Activated T-cell treated with anti-CD3 and anti-CD28 coated beads, Interleukin-2, amount 50 U/mL, for 72 hours (primary cell): ENCODE measurements around the gene KANSL1L. TPM values are rescaled to one million over a fixed set of nuclear protein-coding genes. Genes with fewer than 3 reads are reported as not detected.

Source experiments
- ATAC-seq, 2 donors: fragments of 150-1000 bp; cut with Tn5 transposase; replicated peaks in 1 of 2; 2 replicates each; pipeline ENCODE4 v1.10.0; 2021; ENCODE audit warnings: moderate library complexity in 2 of 2, mild to moderate bottlenecking in 1 of 2
- DNase-seq, 2 donors: peaks; one replicate each; pipeline ENCODE4 v3.0.0; 2021 to 2022; ENCODE audit warnings: mixed read lengths in 1 of 2
- H3K27ac Mint-ChIP-seq: one replicate; pipeline ENCODE4 v1.8.0; 2022; ENCODE audit warnings: mild to moderate bottlenecking, moderate library complexity, mixed read lengths
- H3K27me3 Mint-ChIP-seq: one replicate; pipeline ENCODE4 v1.8.0; 2022; ENCODE audit warnings: low read depth, mixed read lengths
- H3K36me3 Mint-ChIP-seq, 2 donors: one replicate each; pipeline ENCODE4 v1.8.0; 2022; ENCODE audit warnings: mixed read lengths in 2 of 2, mild to moderate bottlenecking in 1 of 2; ENCODE audit not compliant: insufficient read depth in 2 of 2
- H3K4me1 Mint-ChIP-seq: one replicate; pipeline ENCODE4 v1.8.0; 2022; ENCODE audit warnings: low read depth, mixed read lengths
- H3K4me3 Mint-ChIP-seq, 2 donors: one replicate each; pipeline ENCODE4 v1.8.0; 2022; ENCODE audit warnings: mild to moderate bottlenecking in 2 of 2, mixed read lengths in 2 of 2, moderate library complexity in 2 of 2
- H3K9me3 Mint-ChIP-seq, 2 donors: one replicate each; pipeline ENCODE4 v1.8.0; 2022; ENCODE audit warnings: mixed read lengths in 2 of 2
- total RNA-seq, 2 donors: library from RNA; stranded (reverse); gene quantifications; one replicate each; pipeline ENCODE4 v1.2.3, GENCODE V29; 2022

Gene KANSL1L
- total RNA-seq, 2 donors from 2014 or later, result 7.8 to 10.5 TPM

- Mint-ChIP-seq H3K9me3 (peaks cover 0 to 1% of the 10 kb centered on the region in 2 donors), H3K4me1 (no peaks in the 10 kb centered on the region), H3K4me3 (no peak overlapping the region), H3K27ac (no peak overlapping the region), H3K36me3 (no peaks in the 10 kb centered on the region), H3K27me3 (no peaks in the 10 kb centered on the region)
- no peak for ATAC-seq
- DNase-seq, result no peak
Measured at GRCh38 chr2:210099940-210100339, 71.3 kb downstream of the KANSL1L start.

- H3K4me1 Mint-ChIP-seq, result no peaks in the 10 kb centered on the region
- H3K36me3 Mint-ChIP-seq, result no peaks in the 10 kb centered on the region
- no peak for ATAC-seq
- DNase-seq, result no peak
- H3K4me3 Mint-ChIP-seq, result no peak overlapping the region
- no peaks in the 10 kb centered on the region for H3K27me3 Mint-ChIP-seq
- H3K27ac Mint-ChIP-seq, result no peak overlapping the region
- no peaks in the 10 kb centered on the region for H3K9me3 Mint-ChIP-seq
Measured at GRCh38 chr2:210094787-210095186, 76.4 kb downstream of the KANSL1L start.

- Mint-ChIP-seq H3K27ac (peak overlapping the region; percentile 36), H3K27me3 (no peaks in the 10 kb centered on the region), H3K4me1 (no peaks in the 10 kb centered on the region), H3K36me3 (no peaks in the 10 kb centered on the region), H3K4me3 (no peak overlapping the region), H3K9me3 (no peaks in the 10 kb centered on the region)
- ATAC-seq (no peak), DNase-seq (no peak)
Measured at GRCh38 chr2:210092791-210093190, 78.4 kb downstream of the KANSL1L start.

- ATAC-seq (no peak), DNase-seq (no peak)
- Mint-ChIP-seq H3K9me3 (no peaks in the 10 kb centered on the region), H3K4me3 (no peak overlapping the region), H3K4me1 (no peaks in the 10 kb centered on the region), H3K36me3 (no peaks in the 10 kb centered on the region), H3K27me3 (no peaks in the 10 kb centered on the region), H3K27ac (no peak overlapping the region)
Measured at GRCh38 chr2:210086930-210087329, 84.3 kb downstream of the KANSL1L start.

- Mint-ChIP-seq H3K9me3 (no peaks in the 10 kb centered on the region), H3K27me3 (no peaks in the 10 kb centered on the region), H3K4me1 (no peaks in the 10 kb centered on the region), H3K36me3 (no peaks in the 10 kb centered on the region), H3K4me3 (no peak overlapping the region), H3K27ac (no peak overlapping the region)
- ATAC-seq, result no peak
- no peak for DNase-seq
Measured at GRCh38 chr2:210086292-210086691, 84.9 kb downstream of the KANSL1L start.

GRCh38 chr2:210072922-210073509 is 98.2 kb downstream of the KANSL1L start:
- Mint-ChIP-seq H3K4me1 (no peaks in the 10 kb centered on the region), H3K27ac (no peak overlapping the region), H3K36me3 (no peaks in the 10 kb centered on the region), H3K9me3 (no peaks in the 10 kb centered on the region), H3K4me3 (no peak overlapping the region), H3K27me3 (no peaks in the 10 kb centered on the region)
- ATAC-seq (no peak), DNase-seq (no peak)

- DNase-seq (no peak), ATAC-seq (no peak)
- H3K4me1 Mint-ChIP-seq, result no peaks in the 10 kb centered on the region
- no peaks in the 10 kb centered on the region for H3K36me3 Mint-ChIP-seq
- no peaks in the 10 kb centered on the region for H3K9me3 Mint-ChIP-seq
- H3K27ac Mint-ChIP-seq, result no peak overlapping the region
- H3K27me3 Mint-ChIP-seq, result no peaks in the 10 kb centered on the region
- no peak overlapping the region for H3K4me3 Mint-ChIP-seq
Measured at GRCh38 chr2:210072493-210072892, 98.7 kb downstream of the KANSL1L start.

GRCh38 chr2:210063306-210063705 is 107.9 kb downstream of the KANSL1L start:
- no peak overlapping the region for H3K27ac Mint-ChIP-seq
- no peaks in the 10 kb centered on the region for H3K4me1 Mint-ChIP-seq
- no peaks in the 10 kb centered on the region for H3K27me3 Mint-ChIP-seq
- peaks cover 1% of the 10 kb centered on the region in 2 donors for H3K36me3 Mint-ChIP-seq
- ATAC-seq, result no peak
- peaks cover 0 to 1% of the 10 kb centered on the region in 2 donors for H3K9me3 Mint-ChIP-seq
- no peak for DNase-seq
- no peak overlapping the region for H3K4me3 Mint-ChIP-seq

- no peaks in the 10 kb centered on the region for H3K27me3 Mint-ChIP-seq
- no peaks in the 10 kb centered on the region for H3K4me1 Mint-ChIP-seq
- no peak overlapping the region for H3K4me3 Mint-ChIP-seq
- peaks cover 13 to 18% of the 10 kb centered on the region in 2 donors for H3K36me3 Mint-ChIP-seq
- no peak for ATAC-seq
- no peak for DNase-seq
- no peak overlapping the region for H3K27ac Mint-ChIP-seq
- peaks cover 13 to 14% of the 10 kb centered on the region in 2 donors for H3K9me3 Mint-ChIP-seq
Measured at GRCh38 chr2:210055825-210056224, 115.4 kb downstream of the KANSL1L start.

- Mint-ChIP-seq H3K9me3 (peaks cover 13 to 14% of the 10 kb centered on the region in 2 donors), H3K36me3 (peaks cover 13 to 18% of the 10 kb centered on the region in 2 donors), H3K4me1 (no peaks in the 10 kb centered on the region), H3K27me3 (no peaks in the 10 kb centered on the region), H3K27ac (no peak overlapping the region), H3K4me3 (no peak overlapping the region)
- ATAC-seq (no peak), DNase-seq (no peak)
Measured at GRCh38 chr2:210054696-210055095, 116.5 kb downstream of the KANSL1L start.

GRCh38 chr2:210050885-210051284 is 120.3 kb downstream of the KANSL1L start:
- Mint-ChIP-seq H3K36me3 (peaks cover 11 to 12% of the 10 kb centered on the region in 2 donors), H3K4me3 (no peak overlapping the region), H3K27ac (no peak overlapping the region), H3K27me3 (no peaks in the 10 kb centered on the region), H3K9me3 (peaks cover 9 to 12% of the 10 kb centered on the region in 2 donors), H3K4me1 (no peaks in the 10 kb centered on the region)
- ATAC-seq, result no peak
- DNase-seq, result no peak

GRCh38 chr2:210049831-210050230 is 121.4 kb downstream of the KANSL1L start:
- ATAC-seq (no peak), DNase-seq (no peak)
- Mint-ChIP-seq H3K4me3 (no peak overlapping the region), H3K27ac (no peak overlapping the region), H3K27me3 (no peaks in the 10 kb centered on the region), H3K9me3 (peaks cover 3 to 5% of the 10 kb centered on the region in 2 donors), H3K36me3 (peaks cover 5 to 7% of the 10 kb centered on the region in 2 donors), H3K4me1 (no peaks in the 10 kb centered on the region)

- Mint-ChIP-seq H3K27me3 (no peaks in the 10 kb centered on the region), H3K9me3 (peaks cover 0 to 3% of the 10 kb centered on the region in 2 donors), H3K27ac (no peak overlapping the region), H3K4me1 (no peaks in the 10 kb centered on the region), H3K36me3 (peaks cover 0 to 3% of the 10 kb centered on the region in 2 donors), H3K4me3 (no peak overlapping the region)
- ATAC-seq (no peak), DNase-seq (no peak)
Measured at GRCh38 chr2:210046851-210047500, 124.2 kb downstream of the KANSL1L start.

GRCh38 chr2:210038078-210038477 is 133.1 kb downstream of the KANSL1L start:
- H3K27me3 Mint-ChIP-seq, result no peaks in the 10 kb centered on the region
- H3K27ac Mint-ChIP-seq, result no peak overlapping the region
- ATAC-seq (no peak), DNase-seq (no peak)
- H3K36me3 Mint-ChIP-seq, result peaks cover 0 to 2% of the 10 kb centered on the region in 2 donors
- no peaks in the 10 kb centered on the region for H3K9me3 Mint-ChIP-seq
- no peak overlapping the region for H3K4me3 Mint-ChIP-seq
- peaks cover 6% of the 10 kb centered on the region for H3K4me1 Mint-ChIP-seq
